Prostate gland (tissue), 2 donors: ENCODE measurements around the gene TSHZ2.

Experiments used
- CTCF ChIP-seq, 4 experiments: fragments of 200-600 bp in 2 of 4; fragments of 450-650 bp in 2 of 4; sonication (generic) in 2 of 4; IDR thresholded peaks; 1 replicate in 3 of 4; 2 replicates in 1 of 4; pipeline ENCODE4 v1.5.1; 2016 to 2019; ENCODE audit warnings: antibody characterized with exemption in 4 of 4, mild to moderate bottlenecking in 2 of 4, moderate library complexity in 2 of 4
- POLR2A ChIP-seq: fragments of 450-650 bp; IDR thresholded peaks from one replicate; pipeline ENCODE4 v1.6.1; 2016; ENCODE audit warnings: antibody characterized with exemption, mild to moderate bottlenecking
- POLR2AphosphoS5 ChIP-seq: sonication (generic); formaldehyde crosslinking; IDR thresholded peaks from one replicate; pipeline ENCODE4 v1.6.1; 2017; ENCODE audit warnings: antibody characterized with exemption

DNA sequence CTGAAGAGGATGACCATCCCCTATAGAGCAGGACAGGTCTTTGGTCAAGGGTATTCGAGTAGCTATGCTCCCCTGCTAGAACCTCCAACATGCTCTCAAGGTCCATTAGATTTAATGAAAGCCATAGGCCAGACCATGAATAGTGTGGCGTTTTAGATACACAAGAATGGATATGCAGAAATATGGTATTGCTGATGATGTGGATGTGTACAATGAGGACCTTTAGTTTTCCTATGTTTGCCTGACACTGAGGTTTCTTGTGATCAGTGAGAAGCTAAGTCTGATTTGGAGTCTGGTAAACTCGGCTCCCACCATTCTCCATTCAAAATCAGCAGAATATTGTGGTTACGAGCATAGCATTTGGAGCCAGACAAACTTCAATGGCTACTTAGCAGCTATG lies 125.6 kb downstream of the TSHZ2 start:
- no peak for TF ChIP-seq POLR2A
- TF ChIP-seq CTCF (IDR thresholded peaks at IDR 0.05), result no peak
- TF ChIP-seq POLR2AphosphoS5, result no peak
